ENCODE data around the gene RASGRF2.
"Not testable (repeated sequence)": the region's sequence is repeated elsewhere in the genome, so short reads cannot be mapped to it uniquely, and the experiment has no call there.

RASGRF2 gene

GRCh38 chr5:81265101-81265500 is 304.9 kb downstream of the RASGRF2 start:
- no peak for DNase-seq (ENCODE audit: extremely low spot score)
- POLR2A ChIA-PET, result no interaction called here
- CTCF ChIA-PET, result no interaction called here
- TF ChIP-seq FOXK2 (IDR thresholded peaks at IDR 0.05) (no peak), TARDBP (IDR thresholded peaks at IDR 0.05) (no peak), ZNF384 (IDR thresholded peaks at IDR 0.05) (no peak), L3MBTL2 (conservative IDR thresholded peaks at IDR 0.05) (no peak), FOXM1 (IDR thresholded peaks at IDR 0.05; ENCODE audit: borderline replicate concordance) (no peak), BHLHE40 (IDR thresholded peaks at IDR 0.05; ENCODE audit: borderline replicate concordance) (no peak), CTBP1 (IDR thresholded peaks at IDR 0.05; ENCODE audit: borderline replicate concordance) (no peak), LEF1 (IDR thresholded peaks at IDR 0.05; ENCODE audit: borderline replicate concordance) (no peak), ELF4 (IDR thresholded peaks at IDR 0.05) (no peak), SUZ12 (IDR thresholded peaks at IDR 0.05) (no peak), NFRKB (IDR thresholded peaks at IDR 0.05) (no peak), SP1 (IDR thresholded peaks at IDR 0.05) (no peak), PKNOX1 (IDR thresholded peaks at IDR 0.05) (no peak), ARNT (IDR thresholded peaks at IDR 0.05) (no peak)

GRCh38 chr5:81268521-81269196 is 308.5 kb downstream of the RASGRF2 start:
- DNase-seq (ENCODE audit: extremely low spot score), result no peak
- TF ChIP-seq HDGF (IDR thresholded peaks at IDR 0.05; ENCODE audit: borderline replicate concordance) (no peak), FOXK2 (IDR thresholded peaks at IDR 0.05) (no peak), PKNOX1 (IDR thresholded peaks at IDR 0.05) (no peak), TARDBP (IDR thresholded peaks at IDR 0.05) (no peak), SP1 (IDR thresholded peaks at IDR 0.05) (no peak), ZNF384 (IDR thresholded peaks at IDR 0.05) (no peak)

GRCh38 chr5:81269751-81270393 is 309.7 kb downstream of the RASGRF2 start:
- CTCF ChIA-PET, result interaction anchor here (0.8 to 1.0 kb wide), 2 partner anchors 14 to 29 kb away, joined by 3 read pairs; no protein-coding TSS in a partner anchor
- POLR2A ChIA-PET, result no interaction called here
- no peak for DNase-seq (ENCODE audit: extremely low spot score)
- TF ChIP-seq SUZ12 (IDR thresholded peaks at IDR 0.05) (no peak), FOXA1 (IDR thresholded peaks at IDR 0.05) (no peak), BHLHE40 (IDR thresholded peaks at IDR 0.05; ENCODE audit: borderline replicate concordance) (no peak), SP1 (IDR thresholded peaks at IDR 0.05) (no peak), FOXM1 (IDR thresholded peaks at IDR 0.05; ENCODE audit: borderline replicate concordance) (no peak), FOXK2 (IDR thresholded peaks at IDR 0.05) (no peak), ELF4 (IDR thresholded peaks at IDR 0.05) (no peak), NFRKB (IDR thresholded peaks at IDR 0.05) (no peak), CTBP1 (IDR thresholded peaks at IDR 0.05; ENCODE audit: borderline replicate concordance) (no peak), HDGF (IDR thresholded peaks at IDR 0.05; ENCODE audit: borderline replicate concordance) (no peak)

More at GRCh38 chr5:81268521-81269196, 308.5 kb downstream of the RASGRF2 start:
- ChIA-PET CTCF (interaction anchor here (1.0 kb wide), 1 partner anchor 31 kb away, joined by 3 read pairs; no protein-coding TSS in a partner anchor), POLR2A (interaction anchor here (1.1 kb wide), 1 partner anchor 33 kb away, joined by 4 read pairs; no protein-coding TSS in a partner anchor)

- CTCF ChIA-PET, result interaction anchor here (0.8 kb wide), 1 partner anchor 14 kb away, joined by 3 read pairs; no protein-coding TSS in a partner anchor
- POLR2A ChIA-PET; DNase-seq (ENCODE audit: extremely low spot score): not testable (repeated sequence)
Measured at GRCh38 chr5:81270394-81271027, 310.3 kb downstream of the RASGRF2 start.

Data from HEK293T (cell line).